Body of pancreas (tissue), 4 donors: ENCODE results near the gene LRIG1.

Experiments
- POLR2A ChIP-seq, 3 donors: fragments of 450-650 bp; IDR thresholded peaks; one replicate each; pipeline ENCODE4 v1.6.1; 2016; ENCODE audit warnings: antibody characterized with exemption in 3 of 3, mild to moderate bottlenecking in 2 of 3
- TF ChIP-seq, protein P1 (sequence below), 7 experiments: fragments of 450-650 bp in 4 of 7; fragments of 200-600 bp in 3 of 7; sonication (generic) in 3 of 7; IDR thresholded peaks; one replicate each; pipeline ENCODE4 v1.5.1; 2016 to 2019; ENCODE audit warnings: antibody characterized with exemption in 7 of 7

DNA sequence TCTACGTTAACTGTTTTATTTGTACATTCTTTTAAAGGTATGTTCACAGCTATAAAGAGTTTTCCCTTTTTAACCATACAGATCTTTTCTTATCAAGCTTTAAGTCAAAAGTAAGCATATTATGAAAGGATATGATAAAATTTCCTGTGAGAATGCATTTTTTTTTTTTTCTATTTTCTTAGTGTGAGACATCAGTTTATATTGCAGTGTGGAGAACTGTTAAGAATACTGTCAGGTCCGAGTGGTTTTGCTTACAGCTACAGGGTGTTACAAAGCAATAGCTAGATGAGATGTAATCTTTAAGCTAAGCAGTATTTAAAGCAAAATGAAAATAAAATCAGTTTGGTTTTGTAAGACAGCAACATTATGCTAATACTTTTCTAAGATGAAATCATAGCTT, 146.8 kb downstream of the LRIG1 start:
- TF ChIP-seq, protein P1, sequence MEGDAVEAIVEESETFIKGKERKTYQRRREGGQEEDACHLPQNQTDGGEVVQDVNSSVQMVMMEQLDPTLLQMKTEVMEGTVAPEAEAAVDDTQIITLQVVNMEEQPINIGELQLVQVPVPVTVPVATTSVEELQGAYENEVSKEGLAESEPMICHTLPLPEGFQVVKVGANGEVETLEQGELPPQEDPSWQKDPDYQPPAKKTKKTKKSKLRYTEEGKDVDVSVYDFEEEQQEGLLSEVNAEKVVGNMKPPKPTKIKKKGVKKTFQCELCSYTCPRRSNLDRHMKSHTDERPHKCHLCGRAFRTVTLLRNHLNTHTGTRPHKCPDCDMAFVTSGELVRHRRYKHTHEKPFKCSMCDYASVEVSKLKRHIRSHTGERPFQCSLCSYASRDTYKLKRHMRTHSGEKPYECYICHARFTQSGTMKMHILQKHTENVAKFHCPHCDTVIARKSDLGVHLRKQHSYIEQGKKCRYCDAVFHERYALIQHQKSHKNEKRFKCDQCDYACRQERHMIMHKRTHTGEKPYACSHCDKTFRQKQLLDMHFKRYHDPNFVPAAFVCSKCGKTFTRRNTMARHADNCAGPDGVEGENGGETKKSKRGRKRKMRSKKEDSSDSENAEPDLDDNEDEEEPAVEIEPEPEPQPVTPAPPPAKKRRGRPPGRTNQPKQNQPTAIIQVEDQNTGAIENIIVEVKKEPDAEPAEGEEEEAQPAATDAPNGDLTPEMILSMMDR (IDR thresholded peaks at IDR 0.05): no peak
- TF ChIP-seq POLR2A (IDR thresholded peaks at IDR 0.05): no peak
